Ovary (tissue), 9 donors: ENCODE measurements around the gene FH. TPM values are rescaled to one million over a fixed set of nuclear protein-coding genes. Genes with fewer than 3 reads are reported as not detected.

Experiments used
- DNase-seq, 5 donors: peaks; one replicate each; pipeline ENCODE4 v3.0.0-alpha.2; 2019 to 2020
- H3K27ac ChIP-seq, 2 donors: fragments of 200-600 bp; one replicate each; pipeline versions ENCODE4 v1.5.1 to v1.8.0; 2019 to 2022
- H3K27me3 ChIP-seq: fragments of 200-600 bp; one replicate; pipeline ENCODE4 v1.8.0; 2022
- H3K36me3 ChIP-seq: fragments of 200-600 bp; sonication (generic); one replicate; pipeline ENCODE4 v1.5.1; 2019
- H3K4me1 ChIP-seq: one replicate; pipeline ENCODE4 v1.8.1; 2013; ENCODE audit warnings: mild to moderate bottlenecking, moderate library complexity; ENCODE audit not compliant: insufficient read depth
- H3K4me3 ChIP-seq: fragments of 200-600 bp; sonication (generic); one replicate; pipeline ENCODE4 v1.5.1; 2017
- H3K9me3 ChIP-seq, 2 donors: fragments of 200-600 bp in 1 of 2; sonication (generic) in 1 of 2; one replicate each; pipeline versions ENCODE4 v1.5.1 to v1.8.1; 2013 to 2019; ENCODE audit warnings: mild to moderate bottlenecking in 1 of 2, moderate library complexity in 1 of 2
- EP300 ChIP-seq: sonication (generic); formaldehyde crosslinking; IDR thresholded peaks from one replicate; pipeline ENCODE4 v1.6.1; 2017; ENCODE audit warnings: antibody characterized with exemption
- POLR2A ChIP-seq: fragments of 450-650 bp; IDR thresholded peaks from one replicate; pipeline ENCODE4 v1.6.1; 2017; ENCODE audit warnings: antibody characterized with exemption, mild to moderate bottlenecking, moderate library complexity
- WGBS, 3 donors: extraction: QIAGEN DNeasy Blood & Tissue Kit in 1 of 3; methylation state at CpG; one replicate each; pipeline versions ENCODE4 v1.1.5 to v1.1.7; 2013 to 2017; 5-methylcytosine and 5-hydroxymethylcytosine counted together
- intact Hi-C, 4 donors: fragments of 100-400 bp; cut with DNase I; formaldehyde crosslinking; loops; one replicate each; pipeline versions ENCODE4 v1.11.0 to v1.15.1; 2022 to 2023
- polyA plus RNA-seq, 2 donors: library from polyadenylated mRNA; stranded (reverse); fragments of 200-250 nt in 1 of 2; fragments of 350-450 nt in 1 of 2; fragmentation: Illumina TruSeq in 1 of 2; extraction: RNeasy Lipid Tissue Mini Kit (QIAGEN cat#74804) in 1 of 2; gene quantifications; one replicate each; pipeline ENCODE4 v1.2.3, GENCODE V29; 2013 to 2014
- total RNA-seq, 7 donors: library from RNA; depleted of rRNA in 2 of 7; stranded (reverse); fragments of >200 nt in 2 of 7; fragmentation: NEBNext Ultra II Directional in 3 of 7; extraction: Animal tissue kit (Norgen Biotek cat#: 25700) in 3 of 7; gene quantifications; one replicate each; pipeline versions ENCODE4 v1.1.0 to v1.2.4, GENCODE V29; 2016 to 2023
- TF ChIP-seq, protein P1 (sequence below), 3 donors: fragments of 450-650 bp in 2 of 3; fragments of 200-600 bp in 1 of 3; IDR thresholded peaks; one replicate each; pipeline versions ENCODE4 v1.5.1 to v1.8.0; 2016 to 2022; ENCODE audit warnings: antibody characterized with exemption in 3 of 3, mild to moderate bottlenecking in 1 of 3
- donor health status: DM: no; HTN: no; CAD: no; lungs with moderate emphysema.
- donor health status: DM: no; HTN: no; CAD: no.
- donor health status: Bipolar disorder and iron deficiency.
- donor health status: DM: yes; HTN: yes; CAD: no.
- donor health status: DM: no; HTN: no; CAD: no.
- donor health status: DM: yes; HTN: yes; CAD: no.

FH gene
- total and polyA plus RNA-seq, 9 donors, result 19.2 to 64.4 (median 40.5) TPM

- WGBS, 3 donors, result 1 to 5% (median 2%) methylated on average over 11 of the region's 11 CpGs
- H3K27me3 ChIP-seq, result no peaks in the 10 kb centered on the region
- intact Hi-C loops, result no loop called here
- TF ChIP-seq EP300 (no peak), POLR2A (no peak)
- TF ChIP-seq, protein P1, sequence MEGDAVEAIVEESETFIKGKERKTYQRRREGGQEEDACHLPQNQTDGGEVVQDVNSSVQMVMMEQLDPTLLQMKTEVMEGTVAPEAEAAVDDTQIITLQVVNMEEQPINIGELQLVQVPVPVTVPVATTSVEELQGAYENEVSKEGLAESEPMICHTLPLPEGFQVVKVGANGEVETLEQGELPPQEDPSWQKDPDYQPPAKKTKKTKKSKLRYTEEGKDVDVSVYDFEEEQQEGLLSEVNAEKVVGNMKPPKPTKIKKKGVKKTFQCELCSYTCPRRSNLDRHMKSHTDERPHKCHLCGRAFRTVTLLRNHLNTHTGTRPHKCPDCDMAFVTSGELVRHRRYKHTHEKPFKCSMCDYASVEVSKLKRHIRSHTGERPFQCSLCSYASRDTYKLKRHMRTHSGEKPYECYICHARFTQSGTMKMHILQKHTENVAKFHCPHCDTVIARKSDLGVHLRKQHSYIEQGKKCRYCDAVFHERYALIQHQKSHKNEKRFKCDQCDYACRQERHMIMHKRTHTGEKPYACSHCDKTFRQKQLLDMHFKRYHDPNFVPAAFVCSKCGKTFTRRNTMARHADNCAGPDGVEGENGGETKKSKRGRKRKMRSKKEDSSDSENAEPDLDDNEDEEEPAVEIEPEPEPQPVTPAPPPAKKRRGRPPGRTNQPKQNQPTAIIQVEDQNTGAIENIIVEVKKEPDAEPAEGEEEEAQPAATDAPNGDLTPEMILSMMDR (IDR thresholded peaks at IDR 0.05), result peak in 1 of 3 donors; percentile 18
- peak overlapping the region; percentile 32 for H3K4me3 ChIP-seq
- no peaks in the 10 kb centered on the region for H3K4me1 ChIP-seq
- no peak overlapping the region for H3K27ac ChIP-seq
- DNase-seq, result no peak
- H3K36me3 ChIP-seq, result no peaks in the 10 kb centered on the region
- no peaks in the 10 kb centered on the region for H3K9me3 ChIP-seq
Measured at GRCh38 chr1:241531195-241532161, 11.9 kb upstream of the FH start.

- Histone ChIP-seq H3K27me3 (no peaks in the 10 kb centered on the region), H3K4me1 (no peaks in the 10 kb centered on the region), H3K9me3 (no peaks in the 10 kb centered on the region), H3K36me3 (no peaks in the 10 kb centered on the region), H3K4me3 (no peak overlapping the region), H3K27ac (no peak overlapping the region)
- intact Hi-C loops, result no loop called here
- no peak for DNase-seq
- TF ChIP-seq EP300 (no peak), POLR2A (no peak)
- TF ChIP-seq, protein P1 (IDR thresholded peaks at IDR 0.05), result no peak
- 34 to 60% (median 35%) methylated on average over 3 of the region's 3 CpGs for WGBS, 3 donors
Measured at GRCh38 chr1:241527146-241527545, 7.6 kb upstream of the FH start.

DNA sequence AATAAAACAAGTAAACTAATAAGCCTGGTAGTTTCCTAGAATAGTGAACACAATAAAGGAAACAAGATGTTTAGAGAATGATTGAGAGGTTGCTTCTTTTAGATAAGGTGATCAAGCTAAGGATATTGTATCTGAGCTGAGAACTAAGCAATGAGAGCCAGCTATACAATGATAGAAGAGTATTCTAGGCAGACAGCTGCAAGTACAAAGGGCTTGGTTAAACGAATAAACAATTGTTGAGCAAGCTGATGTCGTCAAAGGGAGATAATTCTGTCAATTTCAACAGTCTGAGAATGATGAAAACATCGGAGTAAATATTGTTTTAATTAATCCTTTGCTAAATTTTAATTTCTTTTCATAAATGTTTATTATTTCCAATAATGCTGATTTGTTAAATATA lies 5.5 kb upstream of the FH start:
- H3K4me3 ChIP-seq, result no peak overlapping the region
- 66 to 72% (median 71%) methylated on average over 3 of the region's 3 CpGs for WGBS, 3 donors
- no peak for DNase-seq
- intact Hi-C loops, result no loop called here
- H3K27me3 ChIP-seq, result no peaks in the 10 kb centered on the region
- no peaks in the 10 kb centered on the region for H3K9me3 ChIP-seq
- no peaks in the 10 kb centered on the region for H3K4me1 ChIP-seq
- TF ChIP-seq POLR2A (no peak), EP300 (no peak)
- TF ChIP-seq, protein P1 (IDR thresholded peaks at IDR 0.05), result no peak
- H3K36me3 ChIP-seq, result no peaks in the 10 kb centered on the region
- no peak overlapping the region for H3K27ac ChIP-seq

GRCh38 chr1:241521718-241522117 lies 2.2 kb upstream of the FH start:
- Histone ChIP-seq H3K4me3 (no peak overlapping the region), H3K9me3 (no peaks in the 10 kb centered on the region), H3K4me1 (no peaks in the 10 kb centered on the region), H3K27ac (no peak overlapping the region), H3K27me3 (no peaks in the 10 kb centered on the region), H3K36me3 (no peaks in the 10 kb centered on the region)
- intact Hi-C loops, result no loop called here
- WGBS, 3 donors, result 87 to 93% (median 88%) methylated on average over 2 of the region's 2 CpGs
- TF ChIP-seq POLR2A, result no peak
- no peak for TF ChIP-seq EP300
- TF ChIP-seq, protein P1 (IDR thresholded peaks at IDR 0.05), result no peak
- no peak for DNase-seq
